ENCODE results near the gene RPTOR. TPM values are rescaled to one million over a fixed set of nuclear protein-coding genes. Genes with fewer than 3 reads are reported as not detected.

RPTOR gene
- total RNA-seq, 1 experiment from 2014 or later, result 46.2 TPM

DNA sequence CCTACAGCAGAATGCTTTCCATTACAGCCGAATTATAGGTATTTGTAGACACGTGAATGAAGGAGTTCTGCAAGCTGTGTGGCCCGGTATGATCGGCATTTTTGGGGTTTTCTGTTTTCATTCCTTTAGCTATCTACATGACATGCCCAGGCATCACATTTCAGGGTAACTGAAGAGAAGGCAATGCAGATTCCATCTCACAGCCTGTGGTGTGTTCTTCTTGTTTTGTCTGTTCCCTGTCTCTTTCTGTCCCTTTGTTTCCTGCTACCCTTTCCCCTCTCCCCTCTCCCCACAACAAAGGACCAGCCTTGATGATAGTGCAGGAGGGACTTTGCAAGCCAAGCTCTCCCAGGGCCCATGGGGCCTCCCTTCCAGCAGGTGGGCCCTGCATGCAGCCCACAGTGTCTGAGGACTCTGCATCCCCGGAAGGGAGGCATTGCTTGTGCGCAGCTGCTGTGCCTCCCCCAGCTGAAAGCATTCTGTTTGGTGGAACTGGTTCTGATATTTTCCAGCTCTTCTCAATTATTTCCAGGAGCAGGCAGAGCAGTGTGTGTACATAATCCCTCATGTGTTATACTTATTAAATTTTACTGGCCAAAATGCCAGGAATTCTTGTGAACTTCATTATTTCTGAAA lies 207.4 kb downstream of the RPTOR start:
- no peaks in the 10 kb centered on the region for H3K27me3 ChIP-seq (ENCODE audit: low read length)
- H3F3A ChIP-seq (ENCODE audit: low read length, unreplicated experiment), result no peaks in the 10 kb centered on the region
- DNase-seq (no peak), ATAC-seq (no peak)
- peaks cover 12% of the 10 kb centered on the region; the same call in 1 of the 2 replicates for H3K36me3 ChIP-seq (ENCODE audit: low read depth, low read length)
- no peaks in the 10 kb centered on the region for H3K9me3 ChIP-seq (ENCODE audit: low read length)
- no peaks in the 10 kb centered on the region for H3K79me2 ChIP-seq (ENCODE audit: low read length)
- intact Hi-C loops (cut with micrococcal nuclease), result no loop called here
- POLR2A ChIA-PET (ENCODE audit: unreplicated experiment), result no interaction called here
- H3K4me3 ChIP-seq (ENCODE audit: low read length), result no peak overlapping the region
- no peaks in the 10 kb centered on the region for H3K4me1 ChIP-seq (ENCODE audit: insufficient read depth, low read length)
- H3K9ac ChIP-seq (ENCODE audit: low read length), result no peak overlapping the region
- TF ChIP-seq EZH2 (IDR thresholded peaks at IDR 0.05; ENCODE audit: low read length, unreplicated experiment), result no peak
- TF ChIP-seq, protein P1, sequence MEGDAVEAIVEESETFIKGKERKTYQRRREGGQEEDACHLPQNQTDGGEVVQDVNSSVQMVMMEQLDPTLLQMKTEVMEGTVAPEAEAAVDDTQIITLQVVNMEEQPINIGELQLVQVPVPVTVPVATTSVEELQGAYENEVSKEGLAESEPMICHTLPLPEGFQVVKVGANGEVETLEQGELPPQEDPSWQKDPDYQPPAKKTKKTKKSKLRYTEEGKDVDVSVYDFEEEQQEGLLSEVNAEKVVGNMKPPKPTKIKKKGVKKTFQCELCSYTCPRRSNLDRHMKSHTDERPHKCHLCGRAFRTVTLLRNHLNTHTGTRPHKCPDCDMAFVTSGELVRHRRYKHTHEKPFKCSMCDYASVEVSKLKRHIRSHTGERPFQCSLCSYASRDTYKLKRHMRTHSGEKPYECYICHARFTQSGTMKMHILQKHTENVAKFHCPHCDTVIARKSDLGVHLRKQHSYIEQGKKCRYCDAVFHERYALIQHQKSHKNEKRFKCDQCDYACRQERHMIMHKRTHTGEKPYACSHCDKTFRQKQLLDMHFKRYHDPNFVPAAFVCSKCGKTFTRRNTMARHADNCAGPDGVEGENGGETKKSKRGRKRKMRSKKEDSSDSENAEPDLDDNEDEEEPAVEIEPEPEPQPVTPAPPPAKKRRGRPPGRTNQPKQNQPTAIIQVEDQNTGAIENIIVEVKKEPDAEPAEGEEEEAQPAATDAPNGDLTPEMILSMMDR (conservative IDR thresholded peaks at IDR 0.05; ENCODE audit: low read depth, low read length), result no peak
- no peak for TF ChIP-seq EZH2phosphoT487 (IDR thresholded peaks at IDR 0.05; ENCODE audit: borderline replicate concordance, low read length)
- no TSS peak for BruUV-seq (replicated peaks)
- H2AFZ ChIP-seq (ENCODE audit: low read length), result no peak overlapping the region
- H3K9me2 ChIP-seq (replicated peaks; ENCODE audit: low read length), result no peaks in the 10 kb centered on the region
- H3K4me2 ChIP-seq (ENCODE audit: low read length), result no peak overlapping the region
- no peaks in the 10 kb centered on the region for H4K20me1 ChIP-seq (ENCODE audit: low read length)
- no peak overlapping the region for H3K27ac ChIP-seq (ENCODE audit: low read length)
- CTCF ChIA-PET, result no interaction called here

DNA sequence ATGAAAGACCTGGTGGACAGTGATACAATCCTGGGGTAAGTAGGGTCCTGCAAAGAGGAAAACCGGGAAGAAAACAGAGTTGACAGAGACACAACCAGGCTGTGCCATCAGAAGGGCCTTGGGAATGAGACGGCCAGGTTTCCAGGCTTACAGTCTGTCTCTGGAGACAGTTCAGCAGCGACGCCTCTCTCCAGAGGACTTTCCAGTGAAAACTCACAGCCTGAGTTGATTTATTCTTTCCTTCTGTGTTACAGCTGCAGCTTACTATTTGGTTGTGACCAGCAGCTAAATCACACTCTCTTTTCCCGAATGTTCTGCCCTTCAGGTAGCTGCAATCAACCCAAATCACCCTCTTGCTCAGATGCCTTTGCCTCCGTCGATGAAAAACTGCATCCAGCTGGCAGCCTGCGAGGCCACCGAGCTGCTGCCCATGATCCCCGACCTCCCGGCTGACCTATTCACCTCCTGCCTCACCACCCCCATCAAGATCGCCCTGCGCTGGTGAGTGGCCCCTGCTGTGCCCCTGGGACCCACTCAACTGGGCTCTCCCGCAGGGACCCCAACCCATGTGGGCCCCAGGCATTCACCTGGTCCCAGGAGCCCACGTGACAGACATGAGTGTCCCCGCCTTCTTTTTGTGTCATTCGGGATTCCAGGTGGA lies 209.2 kb downstream of the RPTOR start:
- CTCF ChIA-PET, result no interaction called here
- no TSS peak for BruUV-seq (replicated peaks)
- intact Hi-C loops (cut with micrococcal nuclease), result no loop called here

More for the DNA sequence above, 209.2 kb downstream of the RPTOR start:
- Histone ChIP-seq H3K9ac (ENCODE audit: low read length) (no peak overlapping the region), H3K36me3 (ENCODE audit: low read depth, low read length) (peaks cover 12% of the 10 kb centered on the region; the same call in 1 of the 2 replicates), H3F3A (ENCODE audit: low read length, unreplicated experiment) (no peaks in the 10 kb centered on the region), H3K4me1 (ENCODE audit: insufficient read depth, low read length) (no peaks in the 10 kb centered on the region), H3K9me3 (ENCODE audit: low read length) (no peaks in the 10 kb centered on the region), H4K20me1 (ENCODE audit: low read length) (no peaks in the 10 kb centered on the region), H3K9me2 (replicated peaks; ENCODE audit: low read length) (no peaks in the 10 kb centered on the region), H3K27me3 (ENCODE audit: low read length) (no peaks in the 10 kb centered on the region), H2AFZ (ENCODE audit: low read length) (no peak overlapping the region), H3K4me3 (ENCODE audit: low read length) (no peak overlapping the region), H3K79me2 (ENCODE audit: low read length) (no peaks in the 10 kb centered on the region), H3K4me2 (ENCODE audit: low read length) (no peak overlapping the region), H3K27ac (ENCODE audit: low read length) (no peak overlapping the region)
- DNase-seq (no peak), ATAC-seq (no peak)
- TF ChIP-seq EZH2phosphoT487 (IDR thresholded peaks at IDR 0.05; ENCODE audit: borderline replicate concordance, low read length), result no peak
- TF ChIP-seq, protein P1 (conservative IDR thresholded peaks at IDR 0.05; ENCODE audit: low read depth, low read length), result no peak
- TF ChIP-seq EZH2 (IDR thresholded peaks at IDR 0.05; ENCODE audit: low read length, unreplicated experiment), result no peak
- POLR2A ChIA-PET (ENCODE audit: unreplicated experiment), result no interaction called here
